GM12878 (cell line): ENCODE data around the gene ALG12. TPM values are rescaled to one million over a fixed set of nuclear protein-coding genes. Genes with fewer than 3 reads are reported as not detected.
A peak's percentile ranks its signal among the peaks of the same experiment; 100 is the strongest.

Source experiments
- BCLAF1 ChIP-seq: fragments of 450-650 bp; IDR thresholded peaks from 2 replicates; pipeline ENCODE4 v1.6.1; 2017; ENCODE audit warnings: antibody characterized with exemption, mild to moderate bottlenecking, moderate library complexity
- CBFB ChIP-seq: IDR thresholded peaks from 2 replicates; pipeline ENCODE4 v1.6.1; 2016; ENCODE audit warnings: antibody characterized with exemption, low read depth
- CHD2 ChIP-seq: IDR thresholded peaks from 2 replicates; pipeline ENCODE4 v1.6.1; 2011; ENCODE audit warnings: low read depth, low read length, improper control_type of control experiment, borderline replicate concordance
- CREB1 ChIP-seq: IDR thresholded peaks from 2 replicates; pipeline ENCODE4 v1.6.1; 2012; ENCODE audit warnings: low read depth, mild to moderate bottlenecking, inconsistent platforms
- JUND ChIP-seq: IDR thresholded peaks from 2 replicates; pipeline ENCODE4 v1.6.1; 2012; ENCODE audit warnings: low read depth, mild to moderate bottlenecking, low read length, improper control_type of control experiment, moderate library complexity
- KLF5 ChIP-seq: fragments of 450-650 bp; IDR thresholded peaks from 2 replicates; pipeline ENCODE4 v1.6.1; 2014; ENCODE audit warnings: mild to moderate bottlenecking; ENCODE audit not compliant: partially characterized antibody
- NR2C2 ChIP-seq: IDR thresholded peaks from 2 replicates; pipeline ENCODE4 v1.6.1; 2011; ENCODE audit warnings: borderline replicate concordance, low read depth; ENCODE audit not compliant: control insufficient read depth, insufficient read length
- PAX5 ChIP-seq: IDR thresholded peaks from 2 replicates; pipeline ENCODE4 v1.6.1; 2011; ENCODE audit warnings: low read depth, low read length, borderline replicate concordance
- PAX8 ChIP-seq: fragments of 450-650 bp; IDR thresholded peaks from 2 replicates; pipeline ENCODE4 v1.6.1; 2017; ENCODE audit warnings: mild to moderate bottlenecking, moderate library complexity
- SKIL ChIP-seq: fragments of 450-650 bp; IDR thresholded peaks from 2 replicates; pipeline ENCODE4 v1.6.1; 2017; ENCODE audit warnings: mild to moderate bottlenecking, low read depth, inconsistent platforms; ENCODE audit not compliant: poor library complexity, severe bottlenecking
- TCF12 ChIP-seq: IDR thresholded peaks from 2 replicates; pipeline ENCODE4 v1.6.1; 2011; ENCODE audit warnings: low read depth, mild to moderate bottlenecking, low read length
- YBX1 ChIP-seq: fragments of 450-650 bp; IDR thresholded peaks from 2 replicates; pipeline ENCODE4 v1.6.1; 2016; ENCODE audit warnings: antibody characterized with exemption
- ZNF384 ChIP-seq: IDR thresholded peaks from 2 replicates; pipeline ENCODE4 v1.6.1; 2012; ENCODE audit warnings: low read depth, mild to moderate bottlenecking, low read length, improper control_type of control experiment, borderline replicate concordance
- polyA plus RNA-seq, 11 experiments: library from polyadenylated mRNA; depleted of rRNA in 4 of 11; unstranded in 6 of 11; stranded (reverse) in 5 of 11; fragments of >200 nt; fragmentation: Nextera tagmentation in 4 of 11; fragmentation: Illumina TruSeq in 1 of 11; extraction: Ambion mirVana in 4 of 11; extraction: Trizol in 1 of 11; gene quantifications; 1 replicate in 1 of 11; 2 replicates in 10 of 11; pipeline versions ENCODE4 v1.2.1 to v1.2.3, GENCODE V29; 2011 to 2016; ENCODE audit warnings: inconsistent platforms in 2 of 11, missing spikeins in 2 of 11, low read depth in 1 of 11
- total RNA-seq, 4 experiments: library from RNA; depleted of rRNA in 3 of 4; stranded (reverse); fragments of >200 nt in 3 of 4; fragmentation: Illumina TruSeq in 1 of 4; extraction: Trizol in 1 of 4; gene quantifications; 2 replicates each; pipeline versions ENCODE4 v1.2.1 to v1.2.3, GENCODE V29; 2013 to 2021
- TF ChIP-seq, protein P1 (sequence below): IDR thresholded peaks from 2 replicates; pipeline ENCODE4 v1.6.1; 2012; ENCODE audit warnings: low read depth, low read length, improper control_type of control experiment
- TF ChIP-seq, protein P2 (sequence below): fragments of 150-350 bp; IDR thresholded peaks from 2 replicates; pipeline ENCODE4 v1.6.1; 2016; ENCODE audit warnings: low read depth, low read length
- TF ChIP-seq, protein P3 (sequence below): fragments of 450-650 bp; IDR thresholded peaks from 2 replicates; pipeline ENCODE4 v1.6.1; 2017; ENCODE audit warnings: borderline replicate concordance
- TF ChIP-seq, protein P4 (sequence below): IDR thresholded peaks from 2 replicates; pipeline ENCODE4 v1.6.1; 2011; ENCODE audit warnings: low read depth, mild to moderate bottlenecking, low read length, moderate library complexity, borderline replicate concordance; ENCODE audit errors: extremely low read depth

Gene ALG12
- total and polyA plus RNA-seq, 10 of the 15 experiments (the other 5 are each of a cell fraction or from before 2014, with no cell fraction given): 0.22 to 23.4 (median 6.6) TPM

- TF ChIP-seq, protein P1, sequence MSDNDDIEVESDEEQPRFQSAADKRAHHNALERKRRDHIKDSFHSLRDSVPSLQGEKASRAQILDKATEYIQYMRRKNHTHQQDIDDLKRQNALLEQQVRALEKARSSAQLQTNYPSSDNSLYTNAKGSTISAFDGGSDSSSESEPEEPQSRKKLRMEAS: peak; percentile 90
- peak; percentile 57; the same call in 1 of the 2 replicates for TF ChIP-seq PAX5
- TF ChIP-seq TCF12: peak; percentile 52; the same call in 1 of the 2 replicates
- TF ChIP-seq, protein P2, sequence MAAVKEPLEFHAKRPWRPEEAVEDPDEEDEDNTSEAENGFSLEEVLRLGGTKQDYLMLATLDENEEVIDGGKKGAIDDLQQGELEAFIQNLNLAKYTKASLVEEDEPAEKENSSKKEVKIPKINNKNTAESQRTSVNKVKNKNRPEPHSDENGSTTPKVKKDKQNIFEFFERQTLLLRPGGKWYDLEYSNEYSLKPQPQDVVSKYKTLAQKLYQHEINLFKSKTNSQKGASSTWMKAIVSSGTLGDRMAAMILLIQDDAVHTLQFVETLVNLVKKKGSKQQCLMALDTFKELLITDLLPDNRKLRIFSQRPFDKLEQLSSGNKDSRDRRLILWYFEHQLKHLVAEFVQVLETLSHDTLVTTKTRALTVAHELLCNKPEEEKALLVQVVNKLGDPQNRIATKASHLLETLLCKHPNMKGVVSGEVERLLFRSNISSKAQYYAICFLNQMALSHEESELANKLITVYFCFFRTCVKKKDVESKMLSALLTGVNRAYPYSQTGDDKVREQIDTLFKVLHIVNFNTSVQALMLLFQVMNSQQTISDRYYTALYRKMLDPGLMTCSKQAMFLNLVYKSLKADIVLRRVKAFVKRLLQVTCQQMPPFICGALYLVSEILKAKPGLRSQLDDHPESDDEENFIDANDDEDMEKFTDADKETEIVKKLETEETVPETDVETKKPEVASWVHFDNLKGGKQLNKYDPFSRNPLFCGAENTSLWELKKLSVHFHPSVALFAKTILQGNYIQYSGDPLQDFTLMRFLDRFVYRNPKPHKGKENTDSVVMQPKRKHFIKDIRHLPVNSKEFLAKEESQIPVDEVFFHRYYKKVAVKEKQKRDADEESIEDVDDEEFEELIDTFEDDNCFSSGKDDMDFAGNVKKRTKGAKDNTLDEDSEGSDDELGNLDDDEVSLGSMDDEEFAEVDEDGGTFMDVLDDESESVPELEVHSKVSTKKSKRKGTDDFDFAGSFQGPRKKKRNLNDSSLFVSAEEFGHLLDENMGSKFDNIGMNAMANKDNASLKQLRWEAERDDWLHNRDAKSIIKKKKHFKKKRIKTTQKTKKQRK: no peak
- TF ChIP-seq KLF5: peak; percentile 56
- TF ChIP-seq NR2C2: no peak
- TF ChIP-seq, protein P3, sequence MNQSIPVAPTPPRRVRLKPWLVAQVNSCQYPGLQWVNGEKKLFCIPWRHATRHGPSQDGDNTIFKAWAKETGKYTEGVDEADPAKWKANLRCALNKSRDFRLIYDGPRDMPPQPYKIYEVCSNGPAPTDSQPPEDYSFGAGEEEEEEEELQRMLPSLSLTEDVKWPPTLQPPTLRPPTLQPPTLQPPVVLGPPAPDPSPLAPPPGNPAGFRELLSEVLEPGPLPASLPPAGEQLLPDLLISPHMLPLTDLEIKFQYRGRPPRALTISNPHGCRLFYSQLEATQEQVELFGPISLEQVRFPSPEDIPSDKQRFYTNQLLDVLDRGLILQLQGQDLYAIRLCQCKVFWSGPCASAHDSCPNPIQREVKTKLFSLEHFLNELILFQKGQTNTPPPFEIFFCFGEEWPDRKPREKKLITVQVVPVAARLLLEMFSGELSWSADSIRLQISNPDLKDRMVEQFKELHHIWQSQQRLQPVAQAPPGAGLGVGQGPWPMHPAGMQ: no peak
- peak; percentile 75; the same call in 1 of the 2 replicates for TF ChIP-seq BCLAF1
- TF ChIP-seq CREB1: peak; percentile 60
- TF ChIP-seq, protein P4, sequence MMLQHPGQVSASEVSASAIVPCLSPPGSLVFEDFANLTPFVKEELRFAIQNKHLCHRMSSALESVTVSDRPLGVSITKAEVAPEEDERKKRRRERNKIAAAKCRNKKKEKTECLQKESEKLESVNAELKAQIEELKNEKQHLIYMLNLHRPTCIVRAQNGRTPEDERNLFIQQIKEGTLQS: no peak
- TF ChIP-seq JUND: 0 out of 2 replicates have a peak, but pooled peaks have one; percentile 8
- no peak for TF ChIP-seq CBFB
- TF ChIP-seq YBX1: no peak
- no peak for TF ChIP-seq ZNF384
- TF ChIP-seq CHD2: peak; percentile 75
- no peak for TF ChIP-seq SKIL
- no peak for TF ChIP-seq PAX8
These were observed 42.1 kb upstream of the ALG12 start, which contains the start of gene PIM3 (continued) for GRCh38 chr22:49960159-49961004.
